Stomach (tissue), 9 donors: ENCODE results near the gene NAAA. TPM values are rescaled to one million over a fixed set of nuclear protein-coding genes. Genes with fewer than 3 reads are reported as not detected.

ENCODE experiments used
- DNase-seq, 2 donors: peaks; one replicate each; pipeline versions ENCODE4 v3.0.0 to v3.0.0-alpha.2; 2013 to 2019
- H3K27ac ChIP-seq, 5 donors: fragments of 200-600 bp in 4 of 5; sonication (generic) in 4 of 5; one replicate each; pipeline ENCODE4 v1.5.1; 2013 to 2019; ENCODE audit warnings: mild to moderate bottlenecking in 1 of 5, moderate library complexity in 1 of 5
- H3K27me3 ChIP-seq, 3 donors: fragments of 200-600 bp; sonication (generic); one replicate each; pipeline ENCODE4 v1.5.1; 2017 to 2019; ENCODE audit warnings: mixed run types in 1 of 3
- H3K36me3 ChIP-seq, 4 donors: fragments of 200-600 bp; sonication (generic); 1 replicate in 3 of 4; 2 replicates in 1 of 4; pipeline ENCODE4 v1.5.1; 2016 to 2019
- H3K4me1 ChIP-seq, 4 donors: fragments of 200-600 bp; sonication (generic); one replicate each; pipeline ENCODE4 v1.5.1; 2016 to 2019
- H3K4me3 ChIP-seq, 4 donors: fragments of 200-600 bp; sonication (generic) in 3 of 4; one replicate each; pipeline ENCODE4 v1.5.1; 2016 to 2019; ENCODE audit warnings: mild to moderate bottlenecking in 1 of 4
- H3K9me3 ChIP-seq, 4 donors: fragments of 200-600 bp; sonication (generic); one replicate each; pipeline ENCODE4 v1.5.1; 2016 to 2019
- CTCF ChIP-seq, 7 experiments: fragments of 450-650 bp in 4 of 7; fragments of 200-600 bp in 3 of 7; sonication (generic) in 3 of 7; IDR thresholded peaks; one replicate each; pipeline ENCODE4 v1.5.1; 2016 to 2019; ENCODE audit warnings: antibody characterized with exemption in 7 of 7, control low read depth in 2 of 7, mild to moderate bottlenecking in 1 of 7
- EP300 ChIP-seq: sonication (generic); formaldehyde crosslinking; IDR thresholded peaks from one replicate; pipeline ENCODE4 v1.6.1; 2017; ENCODE audit warnings: antibody characterized with exemption
- POLR2A ChIP-seq, 4 donors: fragments of 450-650 bp; IDR thresholded peaks; one replicate each; pipeline ENCODE4 v1.6.1; 2016; ENCODE audit warnings: antibody characterized with exemption in 4 of 4, control low read depth in 2 of 4, mild to moderate bottlenecking in 1 of 4, moderate library complexity in 1 of 4
- POLR2AphosphoS5 ChIP-seq, 3 donors: sonication (generic); formaldehyde crosslinking; IDR thresholded peaks; one replicate each; pipeline ENCODE4 v1.6.1; 2016; ENCODE audit warnings: antibody characterized with exemption in 3 of 3
- WGBS, 5 donors: extraction: QIAGEN DNeasy Blood & Tissue Kit in 3 of 5; methylation state at CpG; one replicate each; pipeline versions ENCODE4 v1.1.5 to v1.1.7; 2013 to 2018; 5-methylcytosine and 5-hydroxymethylcytosine counted together
- intact Hi-C: fragments of 100-400 bp; cut with DNase I; formaldehyde crosslinking; loops from one replicate; pipeline ENCODE4 v1.15.1; 2023; ENCODE audit warnings: low total_unique reads
- polyA plus RNA-seq, 3 donors: library from polyadenylated mRNA; stranded (reverse); fragments of 200-250 nt; gene quantifications; one replicate each; pipeline ENCODE4 v1.2.3, GENCODE V29; 2013
- total RNA-seq, 5 donors: library from RNA; depleted of rRNA; stranded (reverse); fragments of >200 nt; gene quantifications; one replicate each; pipeline versions ENCODE4 v1.1.0 to v1.2.3, GENCODE V29; 2014 to 2016
- donor health status: healthy with polysubstance abuse.
- donor health status: Bipolar disorder and iron deficiency.
- donor health status: healthy.

The NAAA gene
- total and polyA plus RNA-seq, 8 donors: 0.58 to 42.5 (median 10.6) TPM

- no peak for DNase-seq
- intact Hi-C loops: no loop called here
- Histone ChIP-seq H3K27ac (no peak overlapping the region), H3K36me3 (no peaks in the 10 kb centered on the region), H3K27me3 (no peaks in the 10 kb centered on the region), H3K9me3 (no peaks in the 10 kb centered on the region), H3K4me1 (no peaks in the 10 kb centered on the region), H3K4me3 (no peak overlapping the region)
- 65 to 85% (median 80%) methylated on average over 5 of the region's 5 CpGs for WGBS, 5 donors
- TF ChIP-seq POLR2AphosphoS5 (IDR thresholded peaks at IDR 0.05) (no peak), POLR2A (IDR thresholded peaks at IDR 0.05) (no peak), EP300 (no peak), CTCF (IDR thresholded peaks at IDR 0.05) (no peak)
Measured at GRCh38 chr4:75904076-75904475, 36.7 kb downstream of the NAAA start.

- TF ChIP-seq POLR2AphosphoS5 (IDR thresholded peaks at IDR 0.05) (no peak), POLR2A (IDR thresholded peaks at IDR 0.05) (no peak), CTCF (IDR thresholded peaks at IDR 0.05) (no peak), EP300 (no peak)
- DNase-seq: no peak
- WGBS, 5 donors: 84 to 93% (median 87%) methylated on average over 5 of the region's 5 CpGs
- Histone ChIP-seq H3K27me3 (no peaks in the 10 kb centered on the region), H3K4me3 (no peak within 1 kb of the TSS), H3K27ac (no peak within 1 kb of the TSS), H3K9me3 (no peaks in the 10 kb centered on the region), H3K36me3 (no peaks in the 10 kb centered on the region), H3K4me1 (no peaks in the 10 kb centered on the region)
- intact Hi-C loops: no loop called here
Measured at GRCh38 chr4:75902352-75902751, 38.5 kb downstream of the NAAA start, which contains the start of gene PPEF2. Gene PPEF2, minus strand, starts transcription at chr4:75902452. Its CDS starts 6,127 bp downstream, at chr4:75896325.

- Histone ChIP-seq H3K4me3 (no peak overlapping the region), H3K36me3 (no peaks in the 10 kb centered on the region), H3K27ac (no peak overlapping the region), H3K9me3 (no peaks in the 10 kb centered on the region), H3K4me1 (no peaks in the 10 kb centered on the region), H3K27me3 (no peaks in the 10 kb centered on the region)
- TF ChIP-seq EP300: no peak
- no peak for TF ChIP-seq CTCF (IDR thresholded peaks at IDR 0.05)
- no peak for TF ChIP-seq POLR2AphosphoS5 (IDR thresholded peaks at IDR 0.05)
- no peak for TF ChIP-seq POLR2A (IDR thresholded peaks at IDR 0.05)
- no peak for DNase-seq
- intact Hi-C loops: no loop called here
Measured at GRCh38 chr4:75898536-75898935, 42.3 kb downstream of the NAAA start.

- DNase-seq: peak in 1 of 2 donors; percentile 60
- TF ChIP-seq CTCF (IDR thresholded peaks at IDR 0.05): peak in 4 of 7 experiments; percentile 37 to 62 (median 52)
- TF ChIP-seq POLR2AphosphoS5 (IDR thresholded peaks at IDR 0.05): no peak
- no peak for TF ChIP-seq POLR2A (IDR thresholded peaks at IDR 0.05)
- no peak for TF ChIP-seq EP300
Measured at GRCh38 chr4:75895744-75896314, 45.0 kb downstream of the NAAA start.

More at GRCh38 chr4:75895744-75896314, 45.0 kb downstream of the NAAA start:
- H3K27me3 ChIP-seq: no peaks in the 10 kb centered on the region
- intact Hi-C loops: no loop called here
- 45 to 53% (median 49%) methylated on average over 4 of the region's 4 CpGs for WGBS, 5 donors
- no peak overlapping the region for H3K27ac ChIP-seq
- H3K9me3 ChIP-seq: no peaks in the 10 kb centered on the region
- no peak overlapping the region for H3K4me3 ChIP-seq
- no peaks in the 10 kb centered on the region for H3K36me3 ChIP-seq
- H3K4me1 ChIP-seq: no peaks in the 10 kb centered on the region
